ENCODE results near the gene CACHD1. TPM values are rescaled to one million over a fixed set of nuclear protein-coding genes. Genes with fewer than 3 reads are reported as not detected.
A peak's percentile ranks its signal among the peaks of the same experiment; 100 is the strongest.

Gene CACHD1
- polyA plus RNA-seq, 5 donors, result 24.5 to 35.7 (median 34.4) TPM

DNA sequence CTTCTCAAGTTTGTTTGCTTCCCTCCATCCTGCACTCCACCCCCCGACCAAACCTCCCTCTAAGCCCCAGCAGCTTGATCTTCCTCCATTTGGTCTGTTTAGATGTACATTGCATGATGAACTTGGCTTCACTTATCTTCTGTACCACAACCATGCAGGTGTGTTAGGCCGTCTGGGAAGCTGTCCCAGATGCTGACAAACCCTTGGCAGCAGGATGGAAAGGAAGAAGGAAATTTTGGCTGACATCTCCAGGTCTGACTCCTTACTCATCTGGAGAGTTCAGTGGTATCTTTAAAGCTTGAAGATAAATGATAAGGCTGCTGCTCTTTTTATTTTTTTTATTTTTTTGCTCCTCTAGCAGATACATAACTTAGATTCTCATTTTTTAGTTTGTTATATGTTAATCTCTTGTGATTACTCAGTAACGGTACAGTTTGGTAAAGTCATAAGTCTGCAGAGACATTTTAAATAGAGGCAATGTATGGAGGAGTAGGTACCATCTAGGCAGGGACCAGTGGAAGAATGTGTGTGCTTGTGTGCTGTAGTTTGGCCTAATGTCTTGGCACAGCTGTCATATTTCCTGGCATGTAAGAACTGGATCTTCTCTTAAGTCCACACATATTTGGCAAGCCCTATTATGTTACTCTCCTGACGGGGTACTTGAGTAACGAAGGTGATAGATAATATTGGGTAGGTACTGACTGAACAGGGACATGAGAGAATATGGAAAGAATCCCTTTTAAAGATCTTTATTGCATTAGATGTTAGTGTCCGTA, 79.7 kb downstream of the CACHD1 start:
- DNase-seq, result no peak

DNA sequence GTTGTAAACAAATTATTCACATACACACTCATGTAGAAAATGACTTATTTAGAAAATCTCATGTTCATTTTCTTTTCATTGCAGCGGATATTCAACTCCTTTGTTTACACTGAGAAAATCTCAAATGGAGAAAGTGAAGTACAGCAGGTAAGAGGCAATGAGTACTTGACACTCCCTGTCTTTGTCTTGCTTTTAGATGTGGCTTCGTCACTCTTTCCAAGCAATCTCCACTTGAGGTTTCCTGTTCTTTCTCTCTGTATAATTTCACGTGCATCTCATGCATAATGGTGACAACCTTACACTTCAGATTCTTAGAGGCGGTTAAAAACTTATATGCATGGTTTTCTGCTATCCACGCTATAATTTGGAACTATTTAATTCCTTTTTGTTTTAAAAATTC, 80.6 kb downstream of the CACHD1 start:
- no peak for DNase-seq

DNA sequence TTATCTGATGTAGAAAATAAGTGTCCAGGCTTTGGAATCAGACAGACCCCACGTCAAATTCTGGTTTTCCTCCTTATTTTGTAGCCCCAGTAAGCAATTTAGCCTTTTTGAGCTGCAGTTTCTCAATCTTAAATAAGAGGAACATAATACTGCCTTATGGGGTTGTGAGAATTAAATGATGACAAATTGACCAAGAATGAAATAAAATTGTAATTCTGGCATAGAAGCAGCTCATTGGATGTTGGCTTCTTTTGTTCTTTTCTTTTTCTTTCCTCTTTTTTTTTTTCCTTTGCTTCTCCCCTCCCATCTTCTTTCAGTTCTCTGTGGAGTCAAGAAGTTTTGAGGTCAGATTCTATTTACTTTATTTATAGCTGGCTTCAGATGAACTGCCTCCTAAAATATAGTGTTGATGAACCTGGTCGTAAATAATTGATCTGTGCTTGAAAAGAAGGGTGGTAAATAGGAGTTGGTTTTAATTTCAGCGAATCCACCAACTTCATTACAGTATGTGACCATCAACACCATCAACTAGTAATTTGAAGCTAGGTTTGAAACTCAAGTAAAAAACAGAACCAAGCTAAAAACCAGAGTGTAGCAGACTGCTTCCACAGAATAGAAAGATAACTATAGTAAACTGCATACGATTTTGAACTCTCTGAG, 81.1 kb downstream of the CACHD1 start:
- DNase-seq, result no peak

DNA sequence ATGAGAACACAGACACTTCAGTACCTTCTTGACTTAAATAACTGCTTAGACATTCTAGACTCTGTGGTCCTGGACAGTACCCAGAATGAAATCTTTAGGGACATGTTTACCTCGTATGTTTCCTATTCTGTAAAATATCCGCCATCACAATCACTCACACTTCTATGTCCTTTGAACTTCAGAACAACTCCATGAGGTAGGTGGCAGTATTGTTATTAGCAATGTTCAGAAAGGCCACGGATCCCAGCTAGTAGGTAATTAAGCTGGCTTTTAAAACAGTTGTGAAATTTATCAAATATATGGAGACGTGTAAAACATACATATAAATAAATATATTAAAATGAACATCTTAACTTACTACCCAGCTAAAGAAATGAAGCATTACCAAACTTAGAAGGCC, 83.4 kb downstream of the CACHD1 start:
- DNase-seq, result no peak

GRCh38 chr1:64555947-64556346, 86.0 kb downstream of the CACHD1 start:
- no peak for DNase-seq

DNA sequence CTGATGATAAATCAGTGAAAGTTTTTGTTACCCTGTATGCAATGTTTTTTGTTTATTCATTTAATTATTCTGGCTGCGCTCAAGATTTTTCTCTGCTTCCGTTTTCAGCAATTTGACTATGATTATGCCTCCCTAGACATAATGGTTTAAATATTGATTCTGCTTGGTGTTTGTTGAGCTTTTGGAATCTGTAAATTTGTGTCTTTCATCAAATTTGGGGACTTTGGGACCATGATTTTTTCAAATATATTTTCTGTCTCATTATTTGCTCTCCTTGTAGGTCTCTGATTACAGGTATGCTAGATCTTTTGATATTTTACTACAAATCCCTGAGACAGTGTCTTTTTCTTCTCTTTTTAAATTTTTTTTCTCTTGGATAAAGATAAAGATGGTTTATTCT, 92.1 kb downstream of the CACHD1 start:
- DNase-seq, result no peak

- no peak for DNase-seq
Observed at GRCh38 chr1:64563958-64564565, 94.1 kb downstream of the CACHD1 start.

- no peak for DNase-seq
Observed at GRCh38 chr1:64564891-64565290, 95.0 kb downstream of the CACHD1 start.

DNA sequence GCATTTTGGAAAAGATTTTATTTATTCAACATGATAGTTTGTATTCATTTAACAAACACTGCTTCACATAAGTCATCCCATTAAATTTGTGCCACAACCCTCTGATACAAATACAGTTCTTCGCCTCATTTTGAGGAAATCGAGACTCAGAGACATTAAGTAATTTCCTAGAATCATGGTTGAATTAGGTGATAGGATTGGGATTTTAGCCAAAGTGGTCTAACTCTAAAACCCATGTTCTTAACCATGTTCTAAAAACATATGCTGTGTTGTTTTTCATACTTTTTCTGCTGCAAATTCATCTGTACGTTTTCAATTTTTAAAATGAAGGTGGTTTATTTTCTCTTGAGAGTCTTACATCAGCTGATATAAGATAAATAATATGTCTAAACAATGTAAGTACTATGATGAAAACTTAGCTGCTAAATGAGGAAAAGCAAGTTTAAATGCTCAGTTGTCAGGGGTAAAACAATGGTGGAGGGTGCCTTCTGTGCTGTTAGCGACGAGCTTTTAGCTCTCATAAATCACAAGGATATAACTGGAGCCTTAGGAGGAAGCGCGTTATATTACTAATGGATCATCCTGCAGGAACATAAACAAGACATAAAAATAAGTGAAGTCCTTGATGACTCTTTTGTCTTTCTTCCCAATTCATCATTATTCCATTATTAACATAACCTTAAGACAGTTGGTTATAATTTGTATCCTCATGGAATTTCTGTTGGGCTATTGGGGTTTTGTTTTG, 97.7 kb downstream of the CACHD1 start:
- DNase-seq, result peak in 1 of 2 donors; percentile 26

GRCh38 chr1:64568171-64568450, 98.2 kb downstream of the CACHD1 start:
- peak; percentile 36 to 38 for DNase-seq

DNA sequence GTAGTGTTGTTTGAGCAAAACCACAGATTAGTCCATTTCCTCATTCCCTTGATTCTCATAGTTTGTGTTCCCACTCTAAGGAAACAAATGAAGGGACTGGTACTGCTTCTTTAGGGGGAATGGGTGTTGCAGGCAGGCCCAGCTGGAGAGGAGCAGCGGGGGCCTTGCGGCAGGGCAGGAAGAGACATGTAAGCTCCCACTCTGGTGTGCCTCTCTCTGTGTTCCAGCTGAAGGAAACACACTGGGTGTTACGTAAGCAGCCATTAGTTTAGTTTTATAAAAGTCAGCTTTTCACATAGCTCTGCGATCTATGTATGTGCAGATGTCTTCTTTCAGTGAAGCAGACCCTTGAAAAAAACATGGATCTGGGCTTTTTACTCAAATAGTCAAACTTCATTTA, 99.5 kb downstream of the CACHD1 start:
- DNase-seq, result peak; percentile 51 to 67

- no peak for DNase-seq
Observed at GRCh38 chr1:64570267-64570855, 100.4 kb downstream of the CACHD1 start.

GRCh38 chr1:64572222-64572900, 102.4 kb downstream of the CACHD1 start:
- DNase-seq, result peak in 1 of 2 donors; percentile 37

DNA sequence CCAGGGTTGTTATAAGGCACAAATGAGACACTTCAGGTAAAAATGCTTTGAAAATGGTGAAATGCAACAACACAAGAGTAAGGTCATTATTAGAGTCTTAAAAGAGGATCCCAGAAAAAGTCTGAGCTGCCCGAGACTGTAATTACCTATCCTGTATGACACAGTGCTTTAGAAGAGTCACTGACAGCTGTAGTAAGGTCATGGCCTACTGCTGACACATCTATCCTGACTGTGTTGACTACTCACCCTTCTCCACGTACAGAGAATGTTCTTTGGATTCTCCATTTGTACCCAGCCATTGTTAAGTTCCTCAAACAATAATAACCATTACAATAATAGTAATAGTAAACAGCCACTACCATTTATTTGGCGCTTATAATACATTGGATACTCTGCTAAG, 104.4 kb downstream of the CACHD1 start:
- DNase-seq, result no peak

- no peak for DNase-seq
Observed at GRCh38 chr1:64575881-64576676, 106.2 kb downstream of the CACHD1 start.

DNA sequence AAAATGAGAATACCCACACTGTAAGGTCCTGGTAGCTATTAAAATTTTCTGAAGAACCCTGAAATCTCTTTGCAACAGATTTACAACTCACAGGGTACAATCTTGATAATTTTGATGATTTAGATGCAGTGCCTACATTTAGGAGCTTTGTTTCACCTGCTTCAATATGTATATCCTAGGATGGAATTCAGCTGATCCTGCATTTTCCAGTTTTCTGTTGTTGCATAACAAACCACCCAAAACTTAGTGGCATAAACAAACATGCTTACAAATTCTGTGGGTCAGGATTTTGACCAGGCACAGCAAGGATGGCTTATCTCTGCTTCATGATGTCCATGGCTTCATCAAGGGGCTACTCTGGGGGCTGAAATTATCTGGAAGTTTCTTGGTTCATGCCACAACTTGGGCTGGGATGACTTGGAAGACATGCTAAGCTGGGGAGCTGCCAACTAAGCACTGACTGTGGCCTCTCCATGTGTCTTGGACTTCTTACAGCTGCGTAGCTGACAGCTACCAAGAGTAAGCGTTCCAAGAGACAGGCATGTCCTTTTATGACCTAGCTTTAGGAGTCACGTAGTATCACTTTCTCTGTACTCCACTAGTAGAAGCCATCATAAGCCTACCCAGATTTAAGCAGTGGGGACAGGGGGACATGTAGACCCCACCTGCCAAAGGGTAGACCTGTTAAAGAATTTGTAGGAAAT, 108.5 kb downstream of the CACHD1 start:
- peak; percentile 75 to 77 for DNase-seq

GRCh38 chr1:64579767-64580166, 109.8 kb downstream of the CACHD1 start:
- no peak for DNase-seq

GRCh38 chr1:64581135-64581842, 111.4 kb downstream of the CACHD1 start:
- DNase-seq, result no peak

- no peak for DNase-seq
Observed at GRCh38 chr1:64581843-64582185, 111.9 kb downstream of the CACHD1 start.

All from right lung (tissue), 5 donors.